ENCODE measurements around the gene KRT6A.
"Not testable (repeated sequence)": the region's sequence is repeated elsewhere in the genome, so short reads cannot be mapped to it uniquely, and the experiment has no call there.

KRT6A gene

GRCh38 chr12:52458861-52459260 lies 34.2 kb downstream of the KRT6A start:
- DNase-seq (ENCODE audit: low spot score), result no peak

- DNase-seq (ENCODE audit: low spot score), result no peak
Observed at GRCh38 chr12:52455821-52456220, 37.2 kb downstream of the KRT6A start.

- no peak for DNase-seq (ENCODE audit: low spot score)
Observed at GRCh38 chr12:52454411-52455201, 38.5 kb downstream of the KRT6A start.

GRCh38 chr12:52452101-52452500 lies 41.0 kb downstream of the KRT6A start, which contains the start of gene KRT6B:
TSS of gene KRT6B (minus strand) at chr12:52452146. CDS start at chr12:52452078, 68 bp downstream.
- DNase-seq (ENCODE audit: low spot score), result no peak

- DNase-seq (ENCODE audit: low spot score), result no peak
Observed at GRCh38 chr12:52448228-52448627, 44.8 kb downstream of the KRT6A start.

GRCh38 chr12:52447196-52447595 lies 45.9 kb downstream of the KRT6A start:
- DNase-seq (ENCODE audit: low spot score), result not testable (repeated sequence)

GRCh38 chr12:52446367-52447045 lies 46.6 kb downstream of the KRT6A start:
- DNase-seq (ENCODE audit: low spot score), result no peak

- no peak for DNase-seq (ENCODE audit: low spot score)
Observed at GRCh38 chr12:52445876-52446275, 47.2 kb downstream of the KRT6A start.

GRCh38 chr12:52444647-52445595 lies 48.1 kb downstream of the KRT6A start:
- DNase-seq (ENCODE audit: low spot score), result no peak

- no peak for DNase-seq (ENCODE audit: low spot score)
Observed at GRCh38 chr12:52443966-52444365, 49.1 kb downstream of the KRT6A start.

- DNase-seq (ENCODE audit: low spot score), result no peak
Observed at GRCh38 chr12:52442600-52443061, 50.4 kb downstream of the KRT6A start.

- DNase-seq (ENCODE audit: low spot score), result no peak
Observed at GRCh38 chr12:52441320-52441911, 51.6 kb downstream of the KRT6A start.

- no peak for DNase-seq (ENCODE audit: low spot score)
Observed at GRCh38 chr12:52440821-52441319, 52.2 kb downstream of the KRT6A start.

GRCh38 chr12:52439845-52440244 lies 53.2 kb downstream of the KRT6A start:
- DNase-seq (ENCODE audit: low spot score), result no peak

- DNase-seq (ENCODE audit: low spot score), result no peak
Observed at GRCh38 chr12:52439420-52439819, 53.6 kb downstream of the KRT6A start.

GRCh38 chr12:52438305-52439301 lies 54.5 kb downstream of the KRT6A start:
- no peak for DNase-seq (ENCODE audit: low spot score)

GRCh38 chr12:52437508-52437907 lies 55.5 kb downstream of the KRT6A start:
- no peak for DNase-seq (ENCODE audit: low spot score)

All from hepatic stellate cell (primary cell).